Skeletal muscle cell (primary cell): ENCODE results near the gene PRKN.

Source experiments
- DNase-seq: peaks from one replicate; pipeline ENCODE4 v3.0.0-alpha.2; 2010; ENCODE audit warnings: low read depth
- H3K4me3 ChIP-seq: 2 replicates; pipeline ENCODE4 v1.5.1; 2011; ENCODE audit warnings: low read depth, mild to moderate bottlenecking, control low read depth, low read length, moderate library complexity

PRKN gene

GRCh38 chr6:162416831-162417537 lies 310.6 kb downstream of the PRKN start:
- no peak for DNase-seq
- no peak overlapping the region for H3K4me3 ChIP-seq

DNA sequence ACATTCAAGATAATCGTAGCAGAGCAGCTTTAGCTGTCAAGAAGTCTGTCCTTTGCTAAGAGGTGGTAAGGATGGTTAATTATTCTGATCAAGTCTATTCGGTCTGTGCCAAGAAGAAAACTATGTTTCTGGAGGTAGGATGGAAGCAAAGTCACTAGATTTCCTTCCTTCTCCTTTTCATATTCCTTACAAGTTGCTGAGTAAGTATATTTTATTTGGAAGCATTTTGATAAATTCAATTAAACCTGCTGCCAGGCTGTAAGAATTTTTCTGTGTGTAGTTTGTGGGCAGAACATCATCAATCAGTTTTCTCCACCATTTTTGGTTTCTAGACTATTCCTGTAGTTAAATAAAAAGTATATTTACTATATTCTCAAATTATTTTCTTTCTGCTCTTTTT lies 311.3 kb downstream of the PRKN start:
- DNase-seq = no peak
- H3K4me3 ChIP-seq = no peak overlapping the region

DNA sequence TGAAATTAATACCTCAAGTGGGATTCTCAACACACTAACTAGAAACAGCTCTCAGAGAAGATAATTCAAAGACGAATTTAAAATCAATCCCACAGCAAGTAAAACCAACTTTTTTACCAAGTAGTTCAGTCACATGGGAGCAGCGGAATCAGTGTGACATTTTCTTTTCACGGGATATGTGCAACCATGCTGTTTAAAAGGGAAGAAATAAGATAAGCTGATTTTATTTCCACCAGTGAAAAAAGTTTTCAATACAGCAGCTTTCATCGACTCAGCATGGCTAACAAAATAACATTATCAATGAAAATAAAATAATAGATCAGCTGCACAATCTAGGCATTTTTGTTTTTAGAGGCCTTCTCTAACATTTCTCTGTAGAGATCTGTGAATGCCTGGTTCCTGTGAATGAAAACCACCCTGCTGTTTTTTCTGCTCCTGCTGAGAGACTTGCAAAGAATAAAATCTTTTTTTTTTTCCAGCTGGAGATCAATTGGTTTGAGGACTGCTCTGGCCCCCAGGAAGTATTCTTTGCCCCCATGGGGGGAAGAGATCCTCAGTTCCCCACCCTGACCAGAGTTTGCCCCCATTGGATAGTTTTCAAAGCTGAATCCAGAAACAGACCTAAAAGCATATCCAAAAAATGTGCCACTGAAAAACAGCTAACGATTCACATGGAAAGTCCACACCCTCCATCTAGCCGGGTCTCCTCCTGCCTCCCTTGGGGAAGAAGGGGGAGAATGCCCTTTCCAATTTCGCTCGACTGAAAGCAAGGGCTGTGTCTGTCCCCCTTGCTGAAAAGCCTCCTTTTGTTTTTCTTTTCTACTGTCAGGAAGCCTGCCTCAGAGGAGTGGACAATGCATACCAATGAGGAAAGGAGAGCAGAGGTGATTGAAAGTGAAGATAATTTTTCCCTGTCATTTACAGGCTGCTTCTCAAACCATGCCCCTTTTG lies 317.6 kb downstream of the PRKN start:
- no peak overlapping the region for H3K4me3 ChIP-seq
- no peak for DNase-seq

GRCh38 chr6:162408826-162409535 lies 318.6 kb downstream of the PRKN start:
- DNase-seq = no peak
- H3K4me3 ChIP-seq = no peak overlapping the region

DNA sequence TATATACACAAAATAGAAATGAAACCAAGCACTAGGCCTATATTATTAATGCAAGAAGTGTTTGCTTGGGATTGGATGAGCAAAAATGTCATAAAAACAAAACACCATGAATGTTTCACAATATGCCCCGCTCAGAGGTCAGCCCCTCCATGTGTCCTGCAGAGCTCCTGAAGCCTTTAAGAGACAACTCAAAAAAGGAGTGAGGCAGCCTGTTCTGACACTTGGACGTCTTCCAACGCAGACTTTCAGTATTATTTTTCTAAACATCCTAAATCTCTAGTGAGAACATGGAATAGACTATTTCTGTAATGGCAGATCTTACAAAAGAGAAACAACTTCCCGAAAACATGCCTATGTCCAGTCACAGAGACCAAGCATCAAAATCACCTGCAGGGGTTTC lies 322.6 kb downstream of the PRKN start:
- H3K4me3 ChIP-seq = no peak overlapping the region
- no peak for DNase-seq

DNA sequence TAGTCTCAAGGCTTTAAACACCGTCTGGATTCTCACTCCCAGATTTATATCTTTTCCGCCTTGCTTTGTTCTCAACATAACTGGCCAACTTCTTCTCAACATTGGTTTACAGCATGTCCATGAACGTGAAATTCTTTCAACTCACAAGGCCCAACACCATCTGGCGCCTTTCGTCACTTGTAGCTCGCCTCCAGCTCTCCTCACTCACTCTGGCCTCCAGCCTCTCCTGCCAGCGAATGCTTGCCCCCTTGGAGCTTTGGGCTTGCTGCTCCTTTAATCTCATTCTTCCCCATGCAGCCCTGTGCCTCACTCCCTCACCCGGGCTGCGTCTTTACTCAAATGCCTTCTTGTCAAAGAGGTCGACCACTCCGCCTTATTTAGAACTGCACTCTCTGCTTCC lies 324.5 kb downstream of the PRKN start:
- DNase-seq = no peak
- no peak overlapping the region for H3K4me3 ChIP-seq

DNA sequence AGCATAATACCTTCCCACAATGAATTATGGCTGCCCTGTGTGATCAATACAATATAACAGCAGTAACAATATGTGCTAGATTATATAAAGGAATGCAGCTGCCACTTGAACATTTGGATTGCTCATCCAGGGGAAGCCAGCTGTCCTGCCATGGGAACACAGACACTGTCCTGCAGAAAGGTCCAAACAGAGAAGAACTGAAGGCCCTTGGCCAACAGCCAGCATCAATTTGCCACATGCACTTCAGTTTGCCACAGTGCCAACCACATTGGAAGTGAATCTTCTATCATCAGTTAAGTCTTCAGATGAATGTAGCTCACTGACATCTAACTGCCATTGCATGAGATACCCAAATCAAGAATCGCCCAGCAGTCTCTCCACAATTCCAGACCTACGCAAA lies 332.4 kb downstream of the PRKN start:
- DNase-seq = no peak
- no peak overlapping the region for H3K4me3 ChIP-seq

DNA sequence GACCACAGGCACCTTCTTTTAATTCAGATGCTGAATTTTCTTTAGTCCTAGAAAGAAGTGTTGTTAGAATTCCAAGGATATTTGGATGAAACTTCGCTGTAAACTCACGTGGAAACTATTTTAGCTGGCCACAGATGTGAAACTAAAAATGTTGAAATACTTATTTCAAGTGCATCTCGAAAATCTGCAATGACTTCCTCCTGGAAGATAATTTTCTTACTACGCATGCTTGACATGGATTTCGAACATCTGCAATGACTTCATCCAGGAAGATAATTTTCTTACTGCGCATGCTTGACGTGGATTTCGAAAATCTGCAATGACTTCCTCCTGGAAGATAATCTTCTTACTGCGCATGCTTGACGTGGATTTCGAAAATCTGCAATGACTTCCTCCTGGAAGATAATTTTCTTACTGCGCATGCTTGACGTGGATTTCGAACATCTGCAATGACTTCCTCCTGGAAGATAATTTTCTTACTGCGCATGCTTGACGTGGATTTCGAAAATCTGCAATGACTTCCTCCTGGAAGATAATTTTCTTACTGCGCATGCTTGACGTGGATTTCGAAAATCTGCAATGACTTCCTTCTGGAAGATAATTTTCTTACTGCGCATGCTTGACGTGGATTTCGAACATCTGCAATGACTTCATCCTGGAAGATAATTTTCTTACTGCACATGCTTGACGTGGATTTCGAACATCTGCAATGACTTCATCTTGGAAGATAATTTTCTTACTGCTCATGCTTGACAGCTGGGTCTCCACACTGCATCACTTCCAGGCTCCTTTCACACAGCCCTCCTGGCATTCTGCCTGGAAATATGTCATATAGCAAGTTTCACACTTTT lies 336.4 kb downstream of the PRKN start:
- peak overlapping the region; percentile 5 for H3K4me3 ChIP-seq
- peak; percentile 75 for DNase-seq

- H3K4me3 ChIP-seq = no peak overlapping the region
- DNase-seq = no peak
Observed at GRCh38 chr6:162389343-162390085, 338.1 kb downstream of the PRKN start.

- H3K4me3 ChIP-seq = no peak overlapping the region
- no peak for DNase-seq
Observed at GRCh38 chr6:162388383-162388777, 339.2 kb downstream of the PRKN start.

DNA sequence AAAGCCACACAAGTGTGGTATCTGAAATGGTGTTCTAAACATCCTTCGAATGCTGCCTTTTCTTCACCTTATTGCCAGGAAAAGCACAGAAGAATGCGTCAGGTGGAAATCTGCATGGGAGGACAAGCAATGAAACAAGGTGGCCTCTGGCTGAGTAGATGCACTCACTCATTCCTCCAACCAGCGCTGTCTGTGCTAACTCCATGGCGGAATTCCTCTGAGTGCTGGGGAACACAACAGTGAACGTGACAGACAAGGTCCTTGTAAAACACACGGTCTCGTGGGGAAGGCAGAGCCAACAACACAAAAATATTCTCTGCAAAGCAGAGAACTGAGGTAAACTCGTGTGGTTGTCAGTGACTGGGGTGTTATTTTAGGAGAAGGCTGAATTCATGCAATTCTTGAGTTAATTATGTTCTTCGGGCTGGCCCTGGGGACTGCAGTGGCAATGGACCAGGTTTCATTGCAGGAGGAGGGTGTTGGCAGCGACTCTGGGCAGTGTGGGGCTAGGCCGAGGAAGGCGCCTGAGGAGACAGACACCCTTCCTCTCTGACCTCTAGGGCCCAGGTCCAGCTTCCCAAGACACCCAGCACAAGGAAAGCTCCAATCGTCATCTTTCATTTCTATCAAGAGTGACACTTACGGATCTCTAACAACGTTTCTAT lies 339.7 kb downstream of the PRKN start:
- no peak for DNase-seq
- no peak overlapping the region for H3K4me3 ChIP-seq

DNA sequence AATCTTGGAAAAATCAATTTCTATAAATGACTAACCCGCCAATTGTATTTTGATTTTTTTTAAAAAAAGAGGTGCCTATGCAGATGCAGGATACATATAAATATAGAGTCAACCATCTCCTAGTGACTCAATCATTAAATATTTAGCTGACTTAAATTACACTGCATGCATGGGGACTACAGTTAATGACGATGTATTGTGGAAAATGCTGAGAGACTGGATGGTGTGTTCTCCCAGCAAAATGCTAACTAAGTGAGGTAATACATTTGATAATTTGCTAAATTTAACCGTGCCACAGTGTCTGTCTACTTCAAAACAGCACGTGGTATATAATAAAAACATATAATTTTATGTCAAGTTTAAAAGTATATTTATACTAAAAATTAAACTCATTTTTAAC lies 341.6 kb downstream of the PRKN start:
- DNase-seq = peak; percentile 24
- H3K4me3 ChIP-seq = no peak overlapping the region

DNA sequence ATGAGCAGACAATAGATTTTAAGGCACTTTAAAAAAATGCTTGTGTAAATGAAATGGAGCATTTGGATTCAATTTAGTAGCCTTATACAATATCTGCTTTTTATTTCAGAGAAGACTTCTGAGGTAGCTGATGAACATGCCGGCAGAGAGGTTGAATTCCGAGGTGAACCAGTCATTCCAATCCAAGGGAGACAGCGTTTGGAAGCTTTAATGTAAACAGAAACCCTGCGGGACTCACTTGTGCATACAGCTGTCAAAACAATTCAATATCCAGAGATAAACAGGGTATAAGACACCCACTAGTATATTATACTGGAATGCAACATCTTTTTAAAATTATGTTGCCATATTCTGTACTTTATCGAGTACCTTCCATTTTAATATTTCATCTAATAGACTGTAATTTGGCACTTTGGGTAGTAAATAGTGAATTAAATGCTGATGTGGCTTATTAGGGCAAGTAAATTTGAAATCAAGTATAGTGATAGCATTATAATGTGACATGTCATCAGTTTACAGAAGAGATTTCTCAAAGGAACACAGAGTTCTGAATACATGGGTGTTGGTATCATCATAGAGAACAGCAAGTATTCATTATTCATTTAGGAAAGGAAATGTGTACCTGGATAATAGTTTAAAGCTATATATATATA lies 347.7 kb downstream of the PRKN start:
- no peak overlapping the region for H3K4me3 ChIP-seq
- DNase-seq = peak; percentile 11

- no peak overlapping the region for H3K4me3 ChIP-seq
- DNase-seq = no peak
Observed at GRCh38 chr6:162377735-162378134, 349.8 kb downstream of the PRKN start.

- no peak overlapping the region for H3K4me3 ChIP-seq
- no peak for DNase-seq
Observed at GRCh38 chr6:162373868-162374267, 353.7 kb downstream of the PRKN start.

DNA sequence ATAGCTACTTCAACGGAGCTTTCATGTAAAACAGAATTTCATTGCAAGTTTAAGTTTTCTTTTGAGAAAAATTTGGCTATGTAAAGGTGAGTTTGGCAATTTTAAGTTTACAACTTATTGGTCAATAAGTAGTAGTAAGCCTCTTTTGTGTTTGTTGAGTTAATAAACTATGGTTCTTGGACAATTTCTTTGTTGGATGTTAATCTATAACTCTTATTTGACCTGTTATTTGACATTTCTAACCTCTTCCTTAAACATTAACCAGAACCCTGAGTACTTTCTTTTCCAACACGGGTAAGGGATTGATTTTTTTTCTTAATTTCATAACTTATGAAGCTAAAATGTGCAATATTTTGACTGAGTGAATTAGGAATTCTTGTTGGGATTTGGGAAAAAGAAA lies 354.4 kb downstream of the PRKN start:
- no peak overlapping the region for H3K4me3 ChIP-seq
- no peak for DNase-seq

- no peak for DNase-seq
- H3K4me3 ChIP-seq = no peak overlapping the region
Observed at GRCh38 chr6:162372106-162372505, 355.5 kb downstream of the PRKN start.

DNA sequence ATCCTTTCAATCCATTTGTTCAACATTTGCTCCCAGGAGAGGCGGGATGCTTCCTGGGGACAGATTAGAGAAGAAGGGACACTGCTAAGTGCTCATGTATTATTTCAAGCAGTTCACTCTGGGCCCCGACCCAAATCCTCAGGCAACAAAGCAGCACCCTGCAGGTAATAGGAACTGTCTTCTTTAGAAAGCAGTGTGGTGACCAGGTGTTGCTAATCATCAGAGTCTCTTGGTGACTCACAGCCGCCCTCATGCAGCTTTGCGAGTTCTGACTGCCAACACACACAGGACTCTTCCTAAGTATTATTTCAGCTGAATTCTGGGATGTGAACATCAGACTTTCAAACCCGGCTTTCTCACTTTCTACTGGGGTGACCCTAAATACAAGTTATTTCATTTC lies 356.4 kb downstream of the PRKN start:
- no peak overlapping the region for H3K4me3 ChIP-seq
- DNase-seq = no peak
